Esophagus squamous epithelium (tissue), 5 donors: Measurements from ENCODE around the gene GMPS. TPM values are rescaled to one million over a fixed set of nuclear protein-coding genes. Genes with fewer than 3 reads are reported as not detected.
A peak's percentile ranks its signal among the peaks of the same experiment; 100 is the strongest.
"Not testable (repeated sequence)": the region's sequence is repeated elsewhere in the genome, so short reads cannot be mapped to it uniquely, and the experiment has no call there.

Source experiments
- DNase-seq: peaks from one replicate; lab custom pipeline; 2025; lab: John Stamatoyannopoulos, UW
- H3K27ac ChIP-seq, 4 donors: fragments of 200-600 bp; sonication (generic); one replicate each; pipeline ENCODE4 v1.5.1; 2016 to 2019; ENCODE audit warnings: mild to moderate bottlenecking in 1 of 4
- H3K27me3 ChIP-seq, 4 donors: fragments of 200-600 bp; sonication (generic); 1 replicate in 3 of 4; 2 replicates in 1 of 4; pipeline versions ENCODE4 v1.5.1 to v1.6.0; 2017 to 2021; ENCODE audit warnings: antibody characterized with exemption in 1 of 4
- H3K36me3 ChIP-seq, 3 donors: fragments of 200-600 bp; sonication (generic); one replicate each; pipeline ENCODE4 v1.5.1; 2016 to 2019
- H3K4me1 ChIP-seq, 3 donors: fragments of 200-600 bp; sonication (generic); one replicate each; pipeline ENCODE4 v1.5.1; 2017 to 2019
- H3K4me3 ChIP-seq, 4 donors: fragments of 200-600 bp; sonication (generic); 1 replicate in 3 of 4; 2 replicates in 1 of 4; pipeline ENCODE4 v1.5.1; 2016 to 2019; ENCODE audit warnings: mild to moderate bottlenecking in 2 of 4, moderate library complexity in 1 of 4
- H3K9me3 ChIP-seq, 3 donors: fragments of 200-600 bp; sonication (generic); one replicate each; pipeline ENCODE4 v1.5.1; 2016 to 2019
- POLR2A ChIP-seq, 4 donors: fragments of 450-650 bp; IDR thresholded peaks; one replicate each; pipeline ENCODE4 v1.6.1; 2017; ENCODE audit warnings: antibody characterized with exemption in 4 of 4, mild to moderate bottlenecking in 4 of 4, moderate library complexity in 3 of 4
- WGBS, 2 donors: methylation state at CpG; one replicate each; pipeline ENCODE4 v1.1.5; 2018; 5-methylcytosine and 5-hydroxymethylcytosine counted together
- intact Hi-C: fragments of 100-400 bp; cut with DNase I; formaldehyde crosslinking; loops from one replicate; pipeline ENCODE4 v1.15.0; 2022
- total RNA-seq, 4 donors: library from RNA; depleted of rRNA; stranded (reverse); fragments of >200 nt; gene quantifications; one replicate each; pipeline ENCODE4 v1.1.0, GENCODE V29; 2016
- TF ChIP-seq, protein P1 (sequence below), 6 experiments: fragments of 450-650 bp in 4 of 6; fragments of 200-600 bp in 2 of 6; sonication (generic) in 2 of 6; IDR thresholded peaks; one replicate each; pipeline ENCODE4 v1.5.1; 2016 to 2019; ENCODE audit warnings: antibody characterized with exemption in 6 of 6, mild to moderate bottlenecking in 4 of 6, moderate library complexity in 4 of 6
- donor health status: DM: yes; HTN: yes; CAD: no.

GMPS gene
- total RNA-seq, 4 donors from 2014 or later, result 14.3 to 47.9 (median 36.8) TPM

DNA sequence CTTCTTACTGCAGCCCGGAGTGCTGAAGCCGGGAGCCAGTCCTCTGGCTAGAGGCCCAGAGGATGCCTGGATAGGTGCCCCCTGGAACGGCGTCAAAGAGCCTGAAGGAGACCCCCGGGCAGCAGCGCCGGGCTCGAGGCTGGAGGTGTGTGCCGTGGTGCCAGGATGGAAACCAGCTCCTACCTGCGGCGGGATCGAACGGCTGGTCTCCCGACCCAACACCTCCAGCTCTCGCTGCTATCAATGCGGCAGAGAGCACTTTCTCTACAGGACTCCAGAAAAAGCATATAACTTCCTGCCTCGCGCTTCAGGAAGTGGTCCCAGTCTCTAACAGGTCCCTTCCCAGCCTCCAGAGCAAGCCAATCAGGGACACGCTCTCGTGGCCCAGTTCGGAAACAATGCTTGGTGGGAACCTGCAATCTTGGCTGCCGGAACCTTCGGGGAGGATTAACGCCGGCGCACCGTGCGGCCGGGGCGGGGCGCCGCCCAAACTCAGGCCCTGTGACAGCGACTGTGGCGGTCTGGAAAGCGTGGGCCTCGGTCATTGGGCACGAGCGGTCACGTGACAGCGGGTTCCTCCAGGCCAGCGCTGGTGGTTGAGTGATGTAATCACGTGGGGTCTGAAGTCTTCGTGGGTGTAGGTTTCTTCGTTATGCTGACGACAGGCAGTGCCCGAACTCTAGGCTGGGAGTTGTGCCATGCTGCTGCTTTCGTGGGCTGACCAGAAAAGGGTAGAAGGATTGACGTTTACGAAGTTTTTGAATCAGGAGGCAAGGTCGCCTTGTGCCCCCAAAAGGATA lies 16.1 kb upstream of the GMPS start, which contains the start of gene SLC33A1:
Gene SLC33A1, minus strand, starts transcription at position 287 of the 800 bp plus-strand sequence. CDS start 430 bp downstream, outside the sequence.
- 0% methylated on average over 7 to 8 of the region's 50 CpGs for WGBS, 2 donors
- Histone ChIP-seq H3K27me3 (no peaks in the 10 kb centered on the region), H3K36me3 (peaks cover 0 to 8% (median 0%) of the 10 kb centered on the region in 3 donors), H3K4me3 (peak within 1 kb of the TSS; percentile 85 to 92 (median 89)), H3K4me1 (peaks cover 21 to 51% (median 32%) of the 10 kb centered on the region in 3 donors), H3K27ac (peak within 1 kb of the TSS; percentile 84 to 97 (median 94)), H3K9me3 (no peaks in the 10 kb centered on the region)
- peak; percentile 95 for DNase-seq
- intact Hi-C loops, result no loop called here
- TF ChIP-seq POLR2A (IDR thresholded peaks at IDR 0.05), result peak in 3 of 4 donors; percentile 43 to 70 (median 54)
- TF ChIP-seq, protein P1, sequence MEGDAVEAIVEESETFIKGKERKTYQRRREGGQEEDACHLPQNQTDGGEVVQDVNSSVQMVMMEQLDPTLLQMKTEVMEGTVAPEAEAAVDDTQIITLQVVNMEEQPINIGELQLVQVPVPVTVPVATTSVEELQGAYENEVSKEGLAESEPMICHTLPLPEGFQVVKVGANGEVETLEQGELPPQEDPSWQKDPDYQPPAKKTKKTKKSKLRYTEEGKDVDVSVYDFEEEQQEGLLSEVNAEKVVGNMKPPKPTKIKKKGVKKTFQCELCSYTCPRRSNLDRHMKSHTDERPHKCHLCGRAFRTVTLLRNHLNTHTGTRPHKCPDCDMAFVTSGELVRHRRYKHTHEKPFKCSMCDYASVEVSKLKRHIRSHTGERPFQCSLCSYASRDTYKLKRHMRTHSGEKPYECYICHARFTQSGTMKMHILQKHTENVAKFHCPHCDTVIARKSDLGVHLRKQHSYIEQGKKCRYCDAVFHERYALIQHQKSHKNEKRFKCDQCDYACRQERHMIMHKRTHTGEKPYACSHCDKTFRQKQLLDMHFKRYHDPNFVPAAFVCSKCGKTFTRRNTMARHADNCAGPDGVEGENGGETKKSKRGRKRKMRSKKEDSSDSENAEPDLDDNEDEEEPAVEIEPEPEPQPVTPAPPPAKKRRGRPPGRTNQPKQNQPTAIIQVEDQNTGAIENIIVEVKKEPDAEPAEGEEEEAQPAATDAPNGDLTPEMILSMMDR (IDR thresholded peaks at IDR 0.05), result peak in 1 of 6 experiments; percentile 41

DNA sequence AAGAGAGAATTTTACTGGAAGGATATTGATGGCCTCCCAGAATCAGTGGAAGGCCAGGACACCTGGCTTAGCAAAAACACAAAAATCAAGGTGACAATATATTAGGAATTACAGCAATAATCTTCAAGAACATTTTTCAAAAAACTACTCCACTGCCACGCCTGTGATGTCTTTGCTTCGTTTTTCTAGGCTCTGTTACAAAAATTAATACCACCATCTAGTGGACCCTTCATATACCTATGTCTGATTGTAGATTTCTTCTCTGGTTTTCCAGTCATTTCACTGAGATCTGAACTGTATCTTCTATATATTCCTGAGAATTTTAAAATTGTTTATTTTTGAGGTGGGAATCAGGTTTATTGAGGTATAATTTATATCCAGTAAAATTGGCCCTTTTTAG lies 10.6 kb upstream of the GMPS start:
- Histone ChIP-seq H3K36me3 (no peaks in the 10 kb centered on the region), H3K27ac (no peak overlapping the region), H3K9me3 (no peaks in the 10 kb centered on the region), H3K4me3 (no peak overlapping the region), H3K4me1 (peaks cover 0 to 6% (median 0%) of the 10 kb centered on the region in 3 donors), H3K27me3 (no peaks in the 10 kb centered on the region)
- no peak for DNase-seq
- intact Hi-C loops, result no loop called here
- 6 to 7% methylated on average over 2 of the region's 2 CpGs for WGBS, 2 donors
- TF ChIP-seq, protein P1 (IDR thresholded peaks at IDR 0.05), result no peak
- TF ChIP-seq POLR2A (IDR thresholded peaks at IDR 0.05), result no peak

DNA sequence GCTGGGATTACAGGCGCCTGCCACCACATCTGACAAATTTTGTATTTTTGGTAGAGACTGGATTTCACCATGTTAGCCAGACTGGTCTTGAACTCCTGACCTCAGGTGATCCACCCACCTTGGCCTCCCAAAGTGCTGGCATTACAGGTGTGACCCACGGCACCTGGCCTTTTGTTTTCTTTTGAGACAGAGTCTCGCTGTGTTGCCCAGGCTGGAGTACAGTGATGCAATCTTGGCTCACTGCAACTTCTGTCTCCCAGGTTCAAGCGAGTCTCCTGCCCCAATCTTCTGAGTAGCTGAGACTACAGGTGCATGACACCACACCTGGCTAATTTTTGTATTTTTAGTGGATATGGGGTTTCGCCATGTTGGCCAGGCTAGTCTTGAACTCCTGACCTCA lies 10.0 kb upstream of the GMPS start:
- H3K9me3 ChIP-seq, H3K27me3 ChIP-seq, DNase-seq, H3K36me3 ChIP-seq, H3K27ac ChIP-seq, H3K4me1 ChIP-seq, intact Hi-C loops, H3K4me3 ChIP-seq: not testable (repeated sequence)
- 70 to 77% methylated on average over 5 of the region's 5 CpGs for WGBS, 2 donors

DNA sequence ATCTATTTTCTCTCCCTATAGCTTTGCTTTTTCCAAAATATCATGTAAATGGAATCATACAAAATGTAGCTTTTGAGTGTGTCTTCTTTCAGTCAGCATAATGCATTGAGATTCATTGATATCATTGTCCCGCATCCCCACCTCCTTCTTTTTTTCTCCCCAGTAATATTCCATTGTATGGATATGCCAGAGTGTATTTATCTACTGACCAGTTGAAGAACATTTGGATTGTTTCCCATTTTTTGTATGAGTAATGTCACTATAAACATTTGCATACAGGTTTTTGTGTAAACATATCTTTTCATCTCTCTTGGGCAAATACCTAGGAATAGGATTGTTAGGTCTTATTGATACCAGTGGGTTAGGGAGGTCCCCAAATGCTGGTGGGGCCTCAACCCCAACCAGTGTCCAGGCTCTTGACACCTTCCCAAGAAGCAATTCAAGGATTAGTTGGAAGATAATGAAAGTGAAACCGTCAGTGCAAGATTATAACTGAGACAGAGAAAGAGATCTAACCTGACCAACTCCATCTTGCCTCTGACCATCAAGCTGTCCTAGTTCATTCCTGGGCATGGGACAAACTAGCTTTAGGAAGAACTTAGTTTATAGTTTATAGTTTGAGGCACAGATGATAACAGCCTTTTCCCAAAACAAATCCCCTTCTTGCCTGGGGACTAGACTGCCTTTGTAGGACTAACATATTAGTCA lies 8.8 kb upstream of the GMPS start:
- intact Hi-C loops, result no loop called here
- Histone ChIP-seq H3K36me3 (no peaks in the 10 kb centered on the region), H3K9me3 (no peaks in the 10 kb centered on the region), H3K27ac (no peak overlapping the region), H3K4me3 (no peak overlapping the region), H3K4me1 (no peaks in the 10 kb centered on the region), H3K27me3 (no peaks in the 10 kb centered on the region)
- no peak for DNase-seq
- WGBS, 2 donors, result 75 to 83% methylated on average over 2 of the region's 2 CpGs
- TF ChIP-seq, protein P1 (IDR thresholded peaks at IDR 0.05), result no peak
- no peak for TF ChIP-seq POLR2A (IDR thresholded peaks at IDR 0.05)

DNA sequence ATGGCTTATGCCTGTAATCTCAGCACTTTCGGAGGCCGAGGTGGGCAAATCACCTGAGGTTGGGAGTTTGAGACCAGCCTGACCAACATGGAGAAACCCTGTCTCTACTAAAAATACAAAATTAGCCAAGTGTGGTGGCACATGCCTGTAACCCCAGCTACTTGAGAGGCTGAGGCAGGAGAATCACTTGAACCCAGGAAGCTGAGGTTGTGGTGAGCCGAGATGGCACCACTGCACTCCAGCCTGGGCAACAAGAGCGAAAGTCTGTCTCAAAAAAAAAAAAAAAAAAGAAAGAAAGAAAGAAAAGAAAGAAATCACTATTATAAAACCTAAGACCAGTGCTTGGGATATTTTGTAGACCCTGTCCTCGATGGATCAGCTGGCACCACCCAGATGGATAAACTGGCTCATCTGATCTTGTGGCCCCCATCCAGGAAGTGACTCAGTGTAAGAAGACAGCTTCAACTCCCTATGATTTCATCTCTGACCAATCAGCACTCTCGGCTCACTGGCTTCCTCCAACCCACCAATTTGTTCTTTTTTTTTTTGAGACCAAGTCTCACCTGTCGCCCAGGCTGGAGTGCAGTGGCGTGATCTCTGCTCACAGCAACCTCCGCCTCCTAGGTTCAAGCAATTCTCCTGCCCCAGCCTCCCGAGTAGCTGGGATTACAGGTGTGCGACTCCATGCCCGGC lies 8.0 kb upstream of the GMPS start:
- H3K27me3 ChIP-seq, H3K36me3 ChIP-seq, H3K4me1 ChIP-seq, H3K4me3 ChIP-seq, intact Hi-C loops, DNase-seq, H3K9me3 ChIP-seq, H3K27ac ChIP-seq: not testable (repeated sequence)
- WGBS, 2 donors, result 63 to 85% methylated on average over 9 to 11 of the region's 12 CpGs
